HG03045 (cell line): ENCODE data around the gene HECW1.
"Not testable (repeated sequence)": the region's sequence is repeated elsewhere in the genome, so short reads cannot be mapped to it uniquely, and the experiment has no call there.

ENCODE experiments used
- ATAC-seq: cut with Tn5 transposase; IDR thresholded peaks from one replicate; pipeline ENCODE4 v1.9.1; 2021; ENCODE audit warnings: mild to moderate bottlenecking, moderate library complexity; ENCODE audit not compliant: unreplicated experiment

Gene HECW1

DNA sequence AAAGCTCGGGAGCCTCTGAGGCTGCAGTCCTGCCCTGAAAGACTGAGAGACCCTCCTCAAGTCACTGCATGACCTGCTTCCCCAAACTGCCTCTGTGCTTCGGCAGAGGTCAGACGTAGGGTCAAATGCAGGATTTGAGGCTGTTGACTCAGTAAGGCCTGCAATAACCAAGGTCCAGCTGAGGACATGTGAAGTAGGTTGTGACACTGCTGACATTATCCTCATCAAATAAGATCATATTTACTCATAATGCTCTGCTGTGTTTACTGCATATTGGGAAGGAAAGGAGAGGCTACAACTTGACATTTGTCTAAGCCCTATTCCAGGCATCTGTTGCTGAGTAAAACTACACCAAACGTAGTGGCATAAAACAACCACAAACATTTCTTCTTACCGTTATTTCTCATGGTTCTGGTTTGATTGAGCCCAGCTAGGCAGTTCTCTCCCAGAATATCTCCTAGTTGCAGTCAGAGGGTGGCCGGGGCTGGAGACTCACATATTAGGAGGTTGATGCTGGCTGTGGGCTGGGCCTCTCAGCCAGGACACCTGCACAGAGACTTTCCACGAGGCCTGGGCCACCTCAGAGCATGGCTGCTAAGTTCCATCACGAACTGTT is 348.4 kb downstream of the HECW1 start:
- no peak for ATAC-seq

DNA sequence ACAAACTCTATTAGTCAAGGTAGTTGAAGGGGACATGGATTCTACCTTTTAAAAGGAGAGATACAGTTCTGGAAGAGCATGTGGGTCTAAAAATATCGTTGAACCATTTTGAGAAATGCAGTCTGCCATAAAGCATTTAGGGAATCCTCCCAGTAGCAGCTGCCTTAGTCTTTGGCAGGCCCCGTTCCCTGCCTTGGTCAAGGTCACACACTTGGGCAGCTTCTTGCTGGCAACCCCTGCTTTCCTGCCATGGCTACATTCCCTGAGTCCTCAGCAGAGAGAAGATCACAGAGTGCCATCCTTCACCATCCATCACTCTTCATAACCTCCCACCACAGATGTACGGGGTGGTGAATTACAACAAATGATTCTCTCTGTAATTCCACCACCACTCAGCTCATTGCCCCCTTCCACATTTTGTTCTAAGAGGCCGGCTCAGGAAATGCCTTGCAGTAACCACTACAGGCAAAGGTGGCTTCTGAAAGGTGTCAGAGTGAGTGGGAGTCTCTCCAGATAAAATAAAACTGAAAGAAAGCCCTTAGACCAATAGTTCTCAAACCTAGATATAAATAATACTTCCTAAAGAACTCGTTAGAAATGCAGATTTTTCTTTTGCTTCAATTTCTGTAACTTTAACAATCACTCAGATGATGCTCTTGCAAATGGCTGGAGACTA is 349.0 kb downstream of the HECW1 start:
- no peak for ATAC-seq

GRCh38 chr7:43462836-43463235 is 350.4 kb downstream of the HECW1 start:
- no peak for ATAC-seq

DNA sequence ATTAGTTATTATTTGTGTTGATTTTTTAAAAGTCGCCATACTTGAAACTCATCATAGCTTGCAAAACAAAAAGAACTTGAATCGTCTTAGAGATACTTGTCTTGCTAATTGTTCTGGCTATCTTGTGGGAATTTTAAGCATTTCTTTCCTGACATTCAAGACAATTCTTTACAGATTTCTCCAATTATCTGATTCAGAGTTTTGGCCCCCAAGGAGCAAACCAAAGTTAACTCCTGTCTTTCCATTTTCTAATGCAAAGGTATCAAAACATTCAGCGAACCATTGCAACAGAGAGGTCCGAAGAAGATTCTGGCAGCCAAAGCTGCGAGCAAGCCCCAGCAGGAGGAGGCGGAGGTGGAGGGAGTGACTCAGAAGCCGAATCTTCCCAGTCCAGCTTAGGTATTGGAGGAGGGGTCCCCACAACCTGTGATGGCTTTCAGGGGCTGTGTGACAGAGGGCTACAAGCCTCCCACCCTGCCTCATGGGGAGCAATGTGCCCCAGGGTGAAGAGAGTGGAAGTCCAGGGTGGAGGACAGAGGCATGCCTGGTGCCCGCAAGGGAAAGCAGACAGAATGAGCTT is 351.0 kb downstream of the HECW1 start:
- no peak for ATAC-seq

GRCh38 chr7:43465581-43466554 is 353.4 kb downstream of the HECW1 start:
- no peak for ATAC-seq

DNA sequence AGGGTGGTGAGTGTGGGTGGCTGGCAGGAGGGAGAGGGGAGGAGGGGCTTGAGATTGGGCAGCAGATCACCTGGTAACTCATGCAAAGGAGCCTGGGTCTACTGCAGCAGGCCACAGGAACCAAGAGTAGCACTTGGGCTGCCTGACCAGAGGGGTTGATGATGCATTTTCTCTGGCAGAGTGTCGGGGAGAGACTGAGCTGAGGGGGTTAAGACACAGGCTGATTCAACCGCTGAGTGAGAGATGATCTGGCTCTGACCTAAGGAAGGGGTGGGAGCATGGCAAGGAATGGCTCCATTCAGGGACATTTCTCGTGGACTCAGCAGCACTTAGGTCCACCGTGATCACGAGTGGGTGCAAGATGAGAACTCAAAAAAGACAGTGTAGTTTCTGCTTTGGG is 355.0 kb downstream of the HECW1 start:
- no peak for ATAC-seq

DNA sequence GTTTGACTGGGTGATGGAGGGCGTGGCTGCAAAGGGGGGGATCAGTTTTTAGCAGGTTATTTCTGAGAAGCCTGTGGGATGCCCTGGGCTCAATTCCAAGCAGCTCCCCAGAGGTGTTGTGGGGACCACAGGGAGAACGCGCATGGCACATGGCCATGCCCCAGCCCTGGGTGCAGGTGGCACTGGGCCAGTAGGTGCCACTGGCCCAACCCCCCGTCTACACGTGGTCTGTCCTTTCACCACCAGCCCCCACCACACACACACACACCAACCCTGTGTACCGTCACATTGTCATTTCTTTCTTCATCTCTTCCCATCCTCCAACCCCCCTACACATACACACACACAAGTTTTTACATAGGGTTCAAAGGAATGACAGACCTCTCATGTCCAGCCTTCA is 355.4 kb downstream of the HECW1 start:
- ATAC-seq, result no peak

- no peak for ATAC-seq
These were observed 356.6 kb downstream of the HECW1 start for GRCh38 chr7:43469051-43469450.

GRCh38 chr7:43470110-43470509 is 357.7 kb downstream of the HECW1 start:
- no peak for ATAC-seq

GRCh38 chr7:43475983-43476382 is 363.5 kb downstream of the HECW1 start:
- ATAC-seq, result no peak

DNA sequence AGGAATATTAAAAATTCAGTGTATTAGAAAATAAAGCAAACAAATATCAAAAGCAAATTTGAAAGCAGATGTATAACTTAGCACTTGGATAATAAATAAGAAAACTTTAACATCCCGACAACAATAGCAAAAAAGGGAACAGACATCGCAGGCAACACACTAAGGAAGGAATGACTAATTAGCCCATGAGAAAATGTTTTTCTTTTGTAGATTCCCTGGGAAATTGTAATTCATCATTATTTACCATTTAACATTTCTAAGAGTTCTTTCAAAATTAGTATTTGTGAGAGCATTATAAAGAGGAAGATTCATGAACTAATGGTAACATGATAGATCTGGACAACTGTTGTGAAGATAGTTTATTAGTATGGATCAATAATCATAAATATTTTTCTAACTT is 364.4 kb downstream of the HECW1 start:
- ATAC-seq, result no peak

DNA sequence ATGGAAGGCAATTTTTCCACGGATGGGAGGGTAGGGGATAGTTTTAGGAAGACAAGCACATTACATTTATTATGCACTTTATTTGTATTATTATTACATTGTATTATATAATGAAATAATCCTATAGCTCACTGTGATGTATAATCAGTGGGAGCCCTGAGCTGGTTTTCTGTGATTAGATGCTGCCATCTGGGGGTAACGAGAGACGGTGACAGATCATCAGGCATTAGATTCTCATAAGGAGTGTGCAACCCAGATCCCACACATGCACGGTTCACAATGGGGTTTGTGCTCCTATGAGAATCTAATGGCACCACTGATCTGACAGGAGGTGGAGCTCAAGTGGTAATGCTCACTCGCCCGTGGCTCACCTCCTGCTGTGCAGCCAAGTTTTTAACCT is 366.6 kb downstream of the HECW1 start:
- ATAC-seq, result no peak

- no peak for ATAC-seq
These were observed 367.1 kb downstream of the HECW1 start for GRCh38 chr7:43479543-43479942.

DNA sequence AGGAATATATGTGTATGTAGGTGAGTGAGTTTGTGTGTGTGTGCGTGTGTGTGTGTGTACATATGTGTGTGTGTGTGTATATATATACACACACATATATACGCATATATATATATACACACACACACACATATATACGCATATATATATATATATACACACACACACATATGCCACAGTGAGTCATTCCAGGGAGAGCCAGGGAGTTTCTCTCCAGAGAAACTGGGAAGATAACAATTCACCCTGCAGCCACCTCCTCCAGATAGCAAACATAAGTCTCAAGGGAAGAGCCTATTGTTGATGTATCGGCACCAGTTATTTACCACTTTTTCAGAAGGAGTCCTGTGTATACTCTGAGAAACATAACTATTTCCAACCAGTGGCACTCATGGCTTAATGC is 368.1 kb downstream of the HECW1 start:
- no peak for ATAC-seq

- no peak for ATAC-seq
These were observed 369.6 kb downstream of the HECW1 start for GRCh38 chr7:43481902-43482678.

DNA sequence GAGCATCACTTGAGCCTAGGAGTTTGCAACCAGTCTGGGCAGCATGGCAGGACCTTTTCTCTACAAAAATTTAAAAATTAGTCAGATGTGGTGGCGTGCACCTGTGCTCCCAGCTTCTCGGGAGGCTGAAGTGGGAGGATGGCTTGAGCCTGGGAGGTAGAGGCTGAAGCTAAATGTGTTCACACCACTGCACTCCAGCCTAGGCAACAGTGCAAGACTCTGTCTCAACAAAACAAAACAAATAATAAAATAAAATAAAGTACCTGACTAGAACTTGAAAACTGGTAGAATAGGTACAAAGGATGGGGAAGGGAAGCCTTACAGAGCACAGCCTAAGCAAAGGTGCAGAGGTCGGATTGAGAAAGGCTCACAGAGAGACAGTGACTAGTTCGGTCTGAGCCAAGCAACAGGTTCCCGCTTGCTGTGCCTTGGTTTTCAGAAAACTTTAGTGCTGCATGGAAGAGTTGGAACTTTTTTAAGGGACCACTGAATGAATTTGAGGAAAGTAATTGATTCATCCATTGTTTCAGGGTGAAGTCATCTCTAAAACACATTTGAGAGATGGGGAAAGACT is 370.3 kb downstream of the HECW1 start:
- no peak for ATAC-seq

DNA sequence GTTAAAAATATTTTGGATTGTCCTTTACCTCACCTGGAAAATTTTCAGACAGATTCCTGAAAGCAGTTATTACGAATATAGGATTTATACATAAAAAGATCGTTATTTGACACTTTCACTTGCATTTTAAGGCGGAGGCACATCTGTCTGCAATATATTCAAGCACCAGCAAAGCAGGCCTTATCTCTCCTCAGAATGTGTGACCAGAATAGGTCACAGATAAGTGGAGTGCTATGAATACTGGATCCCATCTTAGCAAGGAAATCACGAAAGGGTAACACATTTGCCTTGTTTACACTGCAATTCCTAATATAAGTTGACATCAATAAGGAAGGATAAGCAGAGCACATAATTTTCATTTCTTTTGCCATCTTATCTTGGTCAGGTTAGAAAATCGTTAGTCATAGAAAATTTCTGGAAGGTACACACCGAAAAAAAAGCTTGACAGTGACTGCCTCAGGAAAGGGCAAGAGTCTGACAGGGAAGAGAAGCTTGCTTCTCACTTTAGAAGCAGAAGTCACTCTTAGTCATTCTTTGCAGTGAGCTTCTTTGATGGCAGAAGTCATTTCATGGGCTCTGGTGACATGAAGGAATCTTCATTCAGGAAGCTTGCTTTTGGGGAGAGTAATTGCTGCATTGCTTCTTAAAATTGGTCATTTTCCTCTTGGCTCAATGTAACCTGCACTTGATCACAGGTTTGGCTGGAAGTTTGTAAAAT is 372.4 kb downstream of the HECW1 start:
- ATAC-seq, result no peak

DNA sequence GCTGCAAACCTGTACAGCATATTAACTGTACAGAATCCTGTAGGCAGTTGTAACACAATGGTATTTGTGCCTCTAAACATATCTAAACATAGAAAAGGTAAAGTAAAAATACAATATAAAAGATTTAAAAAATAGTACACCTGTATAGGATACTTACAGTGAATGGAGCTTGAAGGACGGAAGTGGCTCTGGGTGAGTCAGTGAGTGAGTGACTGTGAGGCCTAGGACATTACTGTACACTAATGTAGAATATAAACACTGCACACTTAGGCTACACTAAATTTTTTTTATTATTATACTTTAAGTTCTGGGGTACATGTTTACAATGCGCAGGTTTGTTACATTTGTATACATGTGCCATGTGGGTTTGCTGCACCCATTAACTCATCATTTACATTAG is 373.1 kb downstream of the HECW1 start:
- ATAC-seq, result no peak

GRCh38 chr7:43486008-43486407 is 373.6 kb downstream of the HECW1 start:
- ATAC-seq, result not testable (repeated sequence)

DNA sequence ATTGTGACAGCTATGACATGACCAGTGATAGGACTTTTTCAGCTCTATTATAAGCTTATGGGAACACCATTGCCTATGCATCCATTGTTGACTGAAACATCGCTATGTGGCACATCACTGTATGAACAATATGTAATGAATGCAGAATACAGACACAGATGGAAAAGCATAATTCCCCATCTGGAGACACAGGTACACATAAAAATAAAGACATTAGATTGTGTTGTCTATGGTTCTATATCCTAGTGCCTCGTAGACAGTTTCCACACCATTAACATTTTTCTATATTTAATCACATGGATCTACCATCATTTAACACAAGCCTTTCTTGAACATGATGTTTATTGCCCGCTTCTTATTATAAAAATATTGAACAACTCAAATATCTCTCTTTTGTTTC is 374.2 kb downstream of the HECW1 start:
- no peak for ATAC-seq
